Subcutaneous adipose tissue (tissue), 4 donors: ENCODE measurements around the gene CCDC32. TPM values are rescaled to one million over a fixed set of nuclear protein-coding genes. Genes with fewer than 3 reads are reported as not detected.

Experiments used
- total RNA-seq, 4 donors: library from RNA; depleted of rRNA; stranded (reverse); fragments of >200 nt; gene quantifications; one replicate each; pipeline ENCODE4 v1.1.0, GENCODE V29; 2016
- TF ChIP-seq, protein P1 (sequence below): fragments of 450-650 bp; IDR thresholded peaks from one replicate; pipeline ENCODE4 v1.5.1; 2016; ENCODE audit warnings: low read depth, mild to moderate bottlenecking, control low read depth, antibody characterized with exemption, moderate library complexity

CCDC32 gene
- total RNA-seq, 4 donors from 2014 or later: 18.1 to 53.9 (median 27.4) TPM

DNA sequence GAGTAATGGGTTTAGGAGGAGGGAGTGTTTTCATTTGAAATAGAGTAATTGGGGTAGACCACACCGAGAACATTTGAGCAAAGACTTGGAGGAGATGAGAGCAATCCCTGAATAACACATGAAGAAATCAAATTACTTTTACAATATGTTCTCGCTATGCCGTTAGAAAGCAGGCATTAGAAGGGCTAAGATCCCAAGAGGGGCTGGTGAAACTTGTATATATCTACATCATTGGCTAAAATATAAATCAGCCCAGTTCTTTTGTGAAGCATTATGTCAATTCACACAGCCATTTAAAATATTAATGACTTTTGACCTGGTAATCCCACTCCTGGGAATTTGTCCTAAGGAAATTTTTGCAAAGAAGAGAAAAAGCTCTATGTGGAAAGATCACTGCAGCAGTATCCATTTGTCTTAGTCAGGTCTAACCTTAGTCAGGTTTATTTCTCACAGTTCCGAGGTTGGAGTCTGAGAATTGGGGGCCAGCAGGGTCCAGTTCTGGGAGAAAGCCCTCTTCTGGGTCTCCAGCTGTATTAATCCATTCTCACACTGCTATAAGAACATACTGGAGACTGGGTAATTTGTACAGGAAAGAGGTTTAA, 31.0 kb downstream of the CCDC32 start:
- TF ChIP-seq, protein P1, sequence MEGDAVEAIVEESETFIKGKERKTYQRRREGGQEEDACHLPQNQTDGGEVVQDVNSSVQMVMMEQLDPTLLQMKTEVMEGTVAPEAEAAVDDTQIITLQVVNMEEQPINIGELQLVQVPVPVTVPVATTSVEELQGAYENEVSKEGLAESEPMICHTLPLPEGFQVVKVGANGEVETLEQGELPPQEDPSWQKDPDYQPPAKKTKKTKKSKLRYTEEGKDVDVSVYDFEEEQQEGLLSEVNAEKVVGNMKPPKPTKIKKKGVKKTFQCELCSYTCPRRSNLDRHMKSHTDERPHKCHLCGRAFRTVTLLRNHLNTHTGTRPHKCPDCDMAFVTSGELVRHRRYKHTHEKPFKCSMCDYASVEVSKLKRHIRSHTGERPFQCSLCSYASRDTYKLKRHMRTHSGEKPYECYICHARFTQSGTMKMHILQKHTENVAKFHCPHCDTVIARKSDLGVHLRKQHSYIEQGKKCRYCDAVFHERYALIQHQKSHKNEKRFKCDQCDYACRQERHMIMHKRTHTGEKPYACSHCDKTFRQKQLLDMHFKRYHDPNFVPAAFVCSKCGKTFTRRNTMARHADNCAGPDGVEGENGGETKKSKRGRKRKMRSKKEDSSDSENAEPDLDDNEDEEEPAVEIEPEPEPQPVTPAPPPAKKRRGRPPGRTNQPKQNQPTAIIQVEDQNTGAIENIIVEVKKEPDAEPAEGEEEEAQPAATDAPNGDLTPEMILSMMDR: no peak

DNA sequence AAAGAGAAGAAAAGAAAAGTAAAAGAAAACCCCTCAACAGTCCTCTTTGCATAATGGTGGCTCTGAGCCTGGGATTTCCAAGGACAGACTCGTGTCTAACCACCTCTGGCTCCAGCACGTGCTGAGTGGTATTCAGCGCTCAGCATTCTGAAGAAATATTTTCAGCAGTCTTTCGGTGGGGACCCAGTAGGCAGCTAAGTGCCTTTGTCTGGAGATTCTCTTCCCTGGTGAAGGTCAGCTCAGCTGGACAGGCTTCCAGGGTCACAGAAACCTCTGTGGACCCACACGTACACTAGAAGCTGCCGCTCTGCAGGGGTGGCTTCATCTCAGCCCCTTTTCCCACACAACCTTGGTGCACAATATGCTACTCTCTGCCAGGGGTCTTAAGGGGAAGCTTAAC, 36.0 kb downstream of the CCDC32 start:
- TF ChIP-seq, protein P1: no peak

DNA sequence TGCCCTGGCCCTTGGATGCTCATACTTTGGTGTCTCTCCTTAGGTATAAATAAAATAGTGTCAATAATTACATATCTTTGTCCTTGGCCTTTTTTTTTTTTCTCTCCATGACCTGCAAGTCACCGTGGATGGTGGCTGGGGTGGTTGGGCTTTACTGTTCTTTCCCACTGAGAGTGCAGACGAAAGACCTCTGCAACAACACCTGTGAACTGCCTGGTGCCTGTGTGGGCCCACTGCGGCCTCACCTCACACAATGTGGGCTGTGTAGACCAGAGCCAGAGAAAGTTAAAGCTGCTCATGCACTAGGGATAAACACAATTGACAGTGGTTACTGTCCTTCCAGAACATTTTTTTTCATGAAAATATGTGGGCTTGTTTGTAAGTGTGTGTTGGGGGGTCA, 39.0 kb downstream of the CCDC32 start:
- TF ChIP-seq, protein P1: no peak

DNA sequence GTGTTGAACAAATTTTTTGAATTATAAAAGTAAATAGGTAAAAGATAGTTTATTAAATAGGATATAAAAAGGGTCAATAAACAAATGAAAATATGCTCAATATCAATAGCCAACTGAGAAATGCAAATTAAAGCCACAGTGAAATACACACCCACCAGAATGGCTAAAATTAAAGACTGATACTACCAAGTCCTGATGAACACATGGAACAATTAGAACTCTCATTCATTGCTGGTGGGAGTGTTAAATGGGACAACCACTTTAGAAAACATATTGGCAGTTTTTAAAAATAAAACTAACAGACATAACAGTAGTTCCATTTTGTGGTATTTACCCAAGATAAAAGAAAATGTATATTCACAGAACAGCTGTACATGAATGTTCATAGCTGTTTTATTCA, 41.2 kb downstream of the CCDC32 start:
- TF ChIP-seq, protein P1: no peak

DNA sequence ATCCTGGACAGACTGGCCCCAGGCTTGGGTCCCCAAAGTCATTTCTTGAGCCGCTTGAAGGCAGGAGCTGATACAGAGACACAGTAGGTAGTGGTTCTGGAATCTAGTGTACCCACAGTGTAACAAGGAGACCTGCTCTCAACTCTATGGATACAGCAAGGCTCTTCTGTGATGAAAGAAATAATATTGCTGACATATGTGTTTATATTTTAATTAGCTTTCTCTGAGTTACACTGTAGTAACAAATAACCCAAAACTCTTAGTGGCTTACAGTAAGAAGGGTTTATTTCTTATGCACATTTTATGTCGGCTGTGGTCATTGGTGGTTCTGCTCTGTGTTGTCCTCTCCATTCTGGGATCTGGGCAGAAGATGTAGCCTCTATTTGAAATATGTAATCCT, 48.5 kb downstream of the CCDC32 start:
- TF ChIP-seq, protein P1: no peak

DNA sequence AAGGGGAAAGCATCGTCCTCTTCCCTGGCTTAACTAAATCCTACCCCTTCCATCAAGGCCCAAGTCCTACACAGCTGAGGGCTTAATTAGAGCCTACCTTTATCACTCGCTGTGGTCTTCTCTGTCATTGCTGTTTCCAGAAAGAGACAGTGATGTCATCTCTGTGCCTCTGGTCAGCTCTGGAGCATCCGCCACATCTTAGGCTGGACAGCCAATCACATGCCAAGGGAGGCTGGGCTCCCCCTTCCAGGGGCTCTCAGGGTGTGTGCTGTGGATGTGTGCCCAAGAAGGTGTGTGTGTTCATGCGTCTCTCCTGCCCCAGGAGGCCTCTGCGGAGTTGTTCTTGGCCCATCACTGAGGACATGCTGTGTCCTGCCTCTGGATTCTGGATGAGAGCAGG, 51.2 kb downstream of the CCDC32 start:
- TF ChIP-seq, protein P1: no peak

DNA sequence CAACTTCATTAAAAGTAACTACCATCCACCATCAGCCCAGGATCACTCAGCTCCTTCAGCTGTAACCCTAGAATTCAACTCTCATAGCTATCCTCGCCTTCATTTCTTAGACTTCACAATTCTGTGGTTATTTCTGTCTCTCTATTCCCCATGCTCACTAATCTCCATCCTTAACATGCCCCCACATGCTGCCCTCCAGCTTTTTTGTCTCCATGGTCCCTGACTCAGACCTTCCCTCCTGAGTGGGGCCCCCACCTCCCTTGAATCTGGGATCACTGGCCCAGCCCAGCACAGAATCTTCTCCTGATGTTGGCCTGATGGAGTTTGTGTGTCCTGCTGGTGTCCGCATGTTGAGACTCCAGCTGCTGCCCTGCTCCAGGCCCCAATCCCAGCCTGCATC, 52.4 kb downstream of the CCDC32 start:
- TF ChIP-seq, protein P1: no peak
